A673 (cell line): Measurements from ENCODE around the gene HMOX1.

Experiments
- EZH2 ChIP-seq: fragments of 200-600 bp; sonication (generic); IDR thresholded peaks from 2 replicates; pipeline ENCODE4 v1.6.1; 2017; ENCODE audit warnings: borderline replicate concordance, low read depth, mild to moderate bottlenecking, mixed read lengths, antibody characterized with exemption, low read length; ENCODE audit not compliant: poor library complexity, severe bottlenecking
- TF ChIP-seq, protein P1 (sequence below): fragments of 300-800, 200-600 bp; sonication (generic); conservative IDR thresholded peaks from 2 replicates; pipeline ENCODE4 v1.5.1; 2017; ENCODE audit warnings: low read depth, mild to moderate bottlenecking, antibody characterized with exemption, low read length, moderate library complexity, mixed read lengths

DNA sequence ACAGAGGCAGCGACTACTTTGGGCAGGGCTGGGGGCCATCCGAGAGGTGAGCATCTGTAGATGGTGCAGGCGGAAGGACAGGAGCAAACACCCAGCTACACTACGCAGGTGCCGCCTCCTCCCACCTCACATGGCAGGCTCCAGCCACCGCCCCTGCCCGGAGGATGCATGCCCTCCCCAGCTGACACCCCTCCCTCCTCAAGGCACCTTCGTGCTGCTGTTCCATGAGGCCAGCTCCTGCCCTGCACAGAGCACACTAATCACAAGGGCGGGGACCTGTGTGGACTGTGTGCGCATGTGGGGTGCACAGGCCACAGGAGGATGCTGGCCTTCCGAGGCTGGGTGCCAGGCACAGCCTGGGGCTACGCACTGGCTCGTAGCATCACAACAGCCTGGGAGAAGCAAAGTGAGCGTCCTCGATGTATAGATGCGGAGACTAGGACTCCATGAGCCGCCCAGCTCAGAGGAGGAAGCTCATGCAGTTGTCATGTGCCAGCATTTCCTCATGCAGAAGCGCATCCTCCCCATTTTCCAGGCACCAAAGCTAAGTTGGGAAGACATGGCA, 32.8 kb upstream of the HMOX1 start:
- TF ChIP-seq, protein P1, sequence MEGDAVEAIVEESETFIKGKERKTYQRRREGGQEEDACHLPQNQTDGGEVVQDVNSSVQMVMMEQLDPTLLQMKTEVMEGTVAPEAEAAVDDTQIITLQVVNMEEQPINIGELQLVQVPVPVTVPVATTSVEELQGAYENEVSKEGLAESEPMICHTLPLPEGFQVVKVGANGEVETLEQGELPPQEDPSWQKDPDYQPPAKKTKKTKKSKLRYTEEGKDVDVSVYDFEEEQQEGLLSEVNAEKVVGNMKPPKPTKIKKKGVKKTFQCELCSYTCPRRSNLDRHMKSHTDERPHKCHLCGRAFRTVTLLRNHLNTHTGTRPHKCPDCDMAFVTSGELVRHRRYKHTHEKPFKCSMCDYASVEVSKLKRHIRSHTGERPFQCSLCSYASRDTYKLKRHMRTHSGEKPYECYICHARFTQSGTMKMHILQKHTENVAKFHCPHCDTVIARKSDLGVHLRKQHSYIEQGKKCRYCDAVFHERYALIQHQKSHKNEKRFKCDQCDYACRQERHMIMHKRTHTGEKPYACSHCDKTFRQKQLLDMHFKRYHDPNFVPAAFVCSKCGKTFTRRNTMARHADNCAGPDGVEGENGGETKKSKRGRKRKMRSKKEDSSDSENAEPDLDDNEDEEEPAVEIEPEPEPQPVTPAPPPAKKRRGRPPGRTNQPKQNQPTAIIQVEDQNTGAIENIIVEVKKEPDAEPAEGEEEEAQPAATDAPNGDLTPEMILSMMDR = no peak
- TF ChIP-seq EZH2 = no peak
